ENCODE results near the gene ANO1. TPM values are rescaled to one million over a fixed set of nuclear protein-coding genes. Genes with fewer than 3 reads are reported as not detected.

The ANO1 gene
- total and polyA plus RNA-seq, 2 of the 8 experiments (the other 6 are each of a cell fraction or from before 2014, with no cell fraction given), result 4.7 to 5.0 TPM

GRCh38 chr11:70087446-70088167, 9.5 kb downstream of the ANO1 start (continued):
- no peak for TF ChIP-seq CHD7 (IDR thresholded peaks at IDR 0.05; ENCODE audit: insufficient replicate concordance, low read length)
- TF ChIP-seq HDAC2 (IDR thresholded peaks at IDR 0.05; ENCODE audit: borderline replicate concordance in 1 of 2, low read depth in 2 of 2, low read length in 2 of 2), result no peak
- 0 out of 2 replicates have a peak, but pooled peaks have one; percentile 5 for TF ChIP-seq EGR1 (IDR thresholded peaks at IDR 0.05; ENCODE audit: borderline replicate concordance, low read depth, low read length)
- no peak for TF ChIP-seq BRCA1 (IDR thresholded peaks at IDR 0.05; ENCODE audit: low read depth, low read length)
- peak; percentile 52 to 61 for TF ChIP-seq RAD21 (IDR thresholded peaks at IDR 0.05 in 1 of 2, conservative IDR thresholded peaks at IDR 0.05 in 1 of 2; ENCODE audit: low read depth in 2 of 2, low read length in 2 of 2)
- TF ChIP-seq CTCF (IDR thresholded peaks at IDR 0.05; ENCODE audit: control extremely low read depth in 1 of 3, insufficient read depth in 1 of 3, low read depth in 1 of 3, low read length in 3 of 3), result peak; percentile 43 to 48 (median 48)
